Chondrocyte (in vitro differentiated cells): ENCODE data around the gene PANX1. TPM values are rescaled to one million over a fixed set of nuclear protein-coding genes. Genes with fewer than 3 reads are reported as not detected.

Experiments used
- DNase-seq: peaks from one replicate; pipeline ENCODE4 v3.0.0; 2021; ENCODE audit warnings: mixed read lengths, low spot score
- H3K27ac Mint-ChIP-seq: one replicate; pipeline ENCODE4 v1.8.0; 2021; ENCODE audit warnings: mild to moderate bottlenecking, moderate library complexity, mixed read lengths; ENCODE audit not compliant: unreplicated experiment
- H3K27me3 Mint-ChIP-seq: 2 replicates; pipeline ENCODE4 v1.8.0; 2021; ENCODE audit warnings: low read depth, mixed read lengths
- H3K36me3 Mint-ChIP-seq: 2 replicates; pipeline ENCODE4 v1.8.0; 2021; ENCODE audit warnings: low read depth, mixed read lengths
- H3K4me1 Mint-ChIP-seq: 2 replicates; pipeline ENCODE4 v1.8.0; 2021; ENCODE audit warnings: low read depth, mild to moderate bottlenecking, mixed read lengths
- H3K4me3 Mint-ChIP-seq: one replicate; pipeline ENCODE4 v1.8.0; 2021; ENCODE audit warnings: mild to moderate bottlenecking, moderate library complexity, mixed read lengths; ENCODE audit not compliant: unreplicated experiment
- H3K9me3 Mint-ChIP-seq: 2 replicates; pipeline ENCODE4 v1.8.0; 2021; ENCODE audit warnings: low read depth, mixed read lengths
- CTCF ChIP-seq: fragments of 200-600 bp; sonication (generic); IDR thresholded peaks from 2 replicates; pipeline ENCODE4 v1.5.0; 2021; ENCODE audit warnings: antibody characterized with exemption, mild to moderate bottlenecking, moderate library complexity
- total RNA-seq: library from RNA; stranded (reverse); gene quantifications from 3 replicates; pipeline ENCODE4 v1.2.1, GENCODE V29; 2021

PANX1 gene
- total RNA-seq, 1 donor from 2014 or later, result 35.7 TPM

GRCh38 chr11:94211261-94211830 is 82.7 kb downstream of the PANX1 start:
- no peak overlapping the region for H3K4me3 Mint-ChIP-seq
- H3K27ac Mint-ChIP-seq, result no peak overlapping the region
- peaks cover 9% of the 10 kb centered on the region for H3K27me3 Mint-ChIP-seq
- peaks cover 21% of the 10 kb centered on the region for H3K9me3 Mint-ChIP-seq
- no peak for DNase-seq
- no peak for TF ChIP-seq CTCF
- no peaks in the 10 kb centered on the region for H3K36me3 Mint-ChIP-seq
- H3K4me1 Mint-ChIP-seq, result no peaks in the 10 kb centered on the region

GRCh38 chr11:94212898-94213297 is 84.3 kb downstream of the PANX1 start:
- Mint-ChIP-seq H3K27me3 (peaks cover 10% of the 10 kb centered on the region), H3K4me1 (no peaks in the 10 kb centered on the region), H3K4me3 (no peak overlapping the region), H3K27ac (no peak overlapping the region), H3K9me3 (peaks cover 19% of the 10 kb centered on the region), H3K36me3 (no peaks in the 10 kb centered on the region)
- no peak for TF ChIP-seq CTCF
- DNase-seq, result no peak

- Mint-ChIP-seq H3K4me1 (no peaks in the 10 kb centered on the region), H3K36me3 (peaks cover 2% of the 10 kb centered on the region), H3K9me3 (peaks cover 17% of the 10 kb centered on the region), H3K27ac (no peak overlapping the region), H3K4me3 (no peak overlapping the region), H3K27me3 (peaks cover 5% of the 10 kb centered on the region)
- no peak for TF ChIP-seq CTCF
- no peak for DNase-seq
Measured at GRCh38 chr11:94217705-94218104, 89.1 kb downstream of the PANX1 start.

- DNase-seq, result no peak
- TF ChIP-seq CTCF, result no peak
- Mint-ChIP-seq H3K36me3 (peaks cover 2% of the 10 kb centered on the region), H3K27me3 (peaks cover 6% of the 10 kb centered on the region), H3K4me3 (no peak overlapping the region), H3K9me3 (peaks cover 17% of the 10 kb centered on the region), H3K27ac (no peak overlapping the region), H3K4me1 (no peaks in the 10 kb centered on the region)
Measured at GRCh38 chr11:94218372-94218771, 89.7 kb downstream of the PANX1 start.

- no peak overlapping the region for H3K4me3 Mint-ChIP-seq
- no peak for DNase-seq
- TF ChIP-seq CTCF, result no peak
- no peaks in the 10 kb centered on the region for H3K4me1 Mint-ChIP-seq
- H3K27ac Mint-ChIP-seq, result no peak overlapping the region
- H3K9me3 Mint-ChIP-seq, result peaks cover 17% of the 10 kb centered on the region
- peaks cover 3% of the 10 kb centered on the region for H3K27me3 Mint-ChIP-seq
- peaks cover 2% of the 10 kb centered on the region for H3K36me3 Mint-ChIP-seq
Measured at GRCh38 chr11:94219771-94220170, 91.1 kb downstream of the PANX1 start.
